Brain pericyte (primary cell): ENCODE measurements around the gene CDH19.

ENCODE experiments used
- DNase-seq: peaks from one replicate; pipeline ENCODE4 v3.0.0-alpha.2; 2012; ENCODE audit warnings: low read depth, low spot score

Gene CDH19

GRCh38 chr18:66457245-66457644, 146.6 kb downstream of the CDH19 start:
- DNase-seq, result no peak
